ENCODE data around the gene ACTR1A. TPM values are rescaled to one million over a fixed set of nuclear protein-coding genes. Genes with fewer than 3 reads are reported as not detected.
A peak's percentile ranks its signal among the peaks of the same experiment; 100 is the strongest.

ACTR1A gene
- total and polyA plus RNA-seq, 2 donors, result 60.2 to 63.7 TPM

DNA sequence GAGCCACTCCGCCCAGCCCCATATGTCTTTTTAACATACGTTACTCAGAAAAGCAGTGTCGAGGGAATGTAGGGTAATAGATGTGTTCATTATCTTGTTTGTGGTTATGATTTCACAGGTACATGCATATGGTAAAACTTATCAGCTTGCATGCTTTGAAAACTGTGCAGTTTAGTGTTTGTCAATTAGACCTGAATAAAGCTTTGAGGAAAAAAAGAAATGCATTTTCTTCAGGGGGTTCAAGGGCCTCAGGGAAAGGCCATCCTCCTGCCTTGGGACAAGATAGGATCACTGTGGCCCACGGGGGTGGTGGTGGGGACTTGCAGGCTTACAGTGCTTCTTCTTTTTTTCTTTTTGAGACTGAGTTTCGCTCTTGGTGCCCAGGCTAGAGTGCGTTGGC, 35.2 kb downstream of the ACTR1A start:
- H3K4me1 ChIP-seq (ENCODE audit: control insufficient read depth in 2 of 2, insufficient read depth in 2 of 2, low read length in 2 of 2), result peaks cover 0 to 6% of the 10 kb centered on the region in 2 donors
- no peak overlapping the region for H3K4me3 ChIP-seq (ENCODE audit: low read length in 2 of 2)
- no peaks in the 10 kb centered on the region for H3K9me3 ChIP-seq (ENCODE audit: control insufficient read depth in 2 of 2, insufficient read depth in 1 of 2, low read length in 1 of 2)
- no peak overlapping the region for H3K27ac ChIP-seq (ENCODE audit: low read depth in 1 of 2, low read length in 1 of 2)
- WGBS, result 89% methylated on average over 6 of the region's 6 CpGs
- DNase-seq (ENCODE audit: low read depth in 6 of 9, low spot score in 9 of 9), result no peak
- H3K36me3 ChIP-seq (ENCODE audit: control insufficient read depth in 2 of 2, insufficient read depth in 2 of 2, low read length in 1 of 2), result no peaks in the 10 kb centered on the region
- H3K27me3 ChIP-seq (ENCODE audit: control insufficient read depth in 2 of 2, insufficient read depth in 1 of 2, low read length in 1 of 2), result peaks cover 0 to 19% of the 10 kb centered on the region in 2 donors

DNA sequence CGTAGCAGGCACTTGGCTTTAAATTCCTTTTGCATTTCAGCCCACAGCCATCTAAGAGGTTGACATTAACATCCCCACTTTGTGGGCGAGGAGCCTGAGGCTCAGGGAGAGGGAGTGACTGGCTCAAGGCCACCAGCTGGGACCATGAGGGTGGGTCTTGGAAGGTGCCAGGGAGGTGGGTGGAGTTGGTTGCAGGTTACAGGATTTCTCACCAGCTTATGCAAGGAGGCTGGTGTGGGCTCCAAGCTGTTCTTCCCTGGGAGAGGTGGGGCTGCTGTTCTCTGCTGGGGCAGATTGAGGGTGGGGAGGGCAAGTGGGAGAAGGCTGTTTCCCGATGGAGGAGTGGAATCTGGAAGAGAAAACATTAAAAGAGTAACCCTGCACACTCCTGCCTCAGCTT, 37.0 kb downstream of the ACTR1A start:
- Histone ChIP-seq H3K9me3 (ENCODE audit: control insufficient read depth in 2 of 2, insufficient read depth in 1 of 2, low read length in 1 of 2) (no peaks in the 10 kb centered on the region), H3K36me3 (ENCODE audit: control insufficient read depth in 2 of 2, insufficient read depth in 2 of 2, low read length in 1 of 2) (no peaks in the 10 kb centered on the region), H3K4me1 (ENCODE audit: control insufficient read depth in 2 of 2, insufficient read depth in 2 of 2, low read length in 2 of 2) (peaks cover 13 to 22% of the 10 kb centered on the region in 2 donors), H3K4me3 (ENCODE audit: low read length in 2 of 2) (no peak overlapping the region), H3K27me3 (ENCODE audit: control insufficient read depth in 2 of 2, insufficient read depth in 1 of 2, low read length in 1 of 2) (peaks cover 0 to 30% of the 10 kb centered on the region in 2 donors), H3K27ac (ENCODE audit: low read depth in 1 of 2, low read length in 1 of 2) (no peak overlapping the region)
- DNase-seq (ENCODE audit: low read depth in 6 of 9, low spot score in 9 of 9), result no peak
- WGBS, result 95% methylated on average over 3 of the region's 3 CpGs

GRCh38 chr10:102463983-102464382, 38.5 kb downstream of the ACTR1A start:
- Histone ChIP-seq H3K4me1 (ENCODE audit: control insufficient read depth in 2 of 2, insufficient read depth in 2 of 2, low read length in 2 of 2) (peaks cover 13 to 22% of the 10 kb centered on the region in 2 donors), H3K36me3 (ENCODE audit: control insufficient read depth in 2 of 2, insufficient read depth in 2 of 2, low read length in 1 of 2) (no peaks in the 10 kb centered on the region), H3K27ac (ENCODE audit: low read depth in 1 of 2, low read length in 1 of 2) (no peak overlapping the region), H3K4me3 (ENCODE audit: low read length in 2 of 2) (no peak overlapping the region), H3K27me3 (ENCODE audit: control insufficient read depth in 2 of 2, insufficient read depth in 1 of 2, low read length in 1 of 2) (peaks cover 0 to 30% of the 10 kb centered on the region in 2 donors), H3K9me3 (ENCODE audit: control insufficient read depth in 2 of 2, insufficient read depth in 1 of 2, low read length in 1 of 2) (no peaks in the 10 kb centered on the region)
- no peak for DNase-seq (ENCODE audit: low read depth in 6 of 9, low spot score in 9 of 9)
- WGBS, result 95% methylated on average over 10 of the region's 10 CpGs

DNA sequence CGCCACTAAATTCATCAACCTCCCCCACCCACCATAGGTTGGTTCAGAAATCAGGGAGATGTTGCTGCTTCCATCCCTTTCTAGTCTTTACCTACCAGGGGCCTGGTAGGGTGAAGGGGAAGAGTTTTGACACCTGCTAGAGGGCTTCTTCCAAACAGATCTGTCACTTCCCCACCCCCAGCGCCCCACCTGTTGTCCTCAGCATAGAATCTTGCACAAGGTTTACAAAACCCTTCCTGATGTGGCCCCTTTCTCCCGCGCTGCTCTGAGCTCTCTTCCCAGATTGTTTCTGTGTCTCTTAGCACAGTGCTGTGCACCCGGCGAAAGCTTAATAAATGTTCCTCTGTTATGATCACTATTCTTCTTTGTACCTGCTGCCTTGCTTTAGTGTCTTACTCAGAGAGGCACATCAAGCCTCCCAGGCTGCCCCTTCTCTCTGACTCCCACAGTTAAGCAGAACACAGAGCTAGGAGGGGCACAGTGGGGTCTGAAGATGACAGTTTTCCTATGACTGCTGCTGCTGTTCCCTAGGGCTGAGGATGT, 39.9 kb downstream of the ACTR1A start:
- H3K27me3 ChIP-seq (ENCODE audit: control insufficient read depth in 2 of 2, insufficient read depth in 1 of 2, low read length in 1 of 2), result peaks cover 0 to 30% of the 10 kb centered on the region in 2 donors
- H3K4me3 ChIP-seq (ENCODE audit: low read length in 2 of 2), result no peak overlapping the region
- no peaks in the 10 kb centered on the region for H3K9me3 ChIP-seq (ENCODE audit: control insufficient read depth in 2 of 2, insufficient read depth in 1 of 2, low read length in 1 of 2)
- DNase-seq (ENCODE audit: low read depth in 6 of 9, low spot score in 9 of 9), result no peak
- H3K27ac ChIP-seq (ENCODE audit: low read depth in 1 of 2, low read length in 1 of 2), result no peak overlapping the region
- H3K4me1 ChIP-seq (ENCODE audit: control insufficient read depth in 2 of 2, insufficient read depth in 2 of 2, low read length in 2 of 2), result peaks cover 13 to 22% of the 10 kb centered on the region in 2 donors
- no peaks in the 10 kb centered on the region for H3K36me3 ChIP-seq (ENCODE audit: control insufficient read depth in 2 of 2, insufficient read depth in 2 of 2, low read length in 1 of 2)
- 87% methylated on average over 6 of the region's 6 CpGs for WGBS

DNA sequence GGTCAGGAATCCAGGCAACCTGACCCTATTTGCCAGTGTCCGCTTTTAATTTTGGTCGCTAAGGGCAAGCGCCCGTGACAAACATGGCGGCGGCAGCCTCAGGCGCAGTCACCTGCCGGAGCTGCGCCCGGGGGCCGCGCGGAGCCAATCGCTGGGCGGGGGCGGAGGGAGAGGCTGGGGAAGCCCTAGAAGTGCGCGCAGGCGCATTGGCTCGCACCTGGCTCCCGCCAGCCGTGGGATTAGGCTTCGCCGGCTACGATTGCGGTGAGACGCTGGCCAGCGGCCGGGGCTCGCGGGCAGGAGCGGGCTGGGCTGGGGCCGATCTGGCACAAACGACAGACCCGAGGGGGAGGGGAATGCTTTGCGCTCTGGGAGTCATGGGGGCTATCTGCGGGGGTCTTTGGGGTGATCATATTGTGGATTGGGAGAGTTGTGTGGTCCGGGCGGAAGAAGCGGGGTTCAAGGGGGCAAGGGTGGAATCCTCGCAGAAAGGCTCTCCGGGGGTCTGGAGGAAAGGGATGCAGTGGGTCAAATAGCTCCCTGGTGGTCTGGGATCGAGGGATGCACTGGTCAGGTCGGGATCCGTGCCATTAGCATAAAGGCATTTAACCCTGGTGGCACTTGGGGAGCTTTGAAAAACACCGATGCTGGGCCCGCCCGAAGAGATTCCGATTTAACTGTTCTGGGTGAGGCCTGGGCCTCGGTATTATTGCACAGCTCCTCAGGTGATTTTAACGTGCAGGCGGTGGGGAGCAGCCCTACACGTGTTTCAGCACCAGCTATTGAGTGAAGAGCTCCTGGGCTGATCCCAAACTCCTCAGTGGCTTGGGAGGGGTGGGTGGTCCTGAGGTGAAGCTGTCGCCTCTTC, 41.1 kb downstream of the ACTR1A start:
- peak; percentile 59 to 93 (median 87) for DNase-seq (ENCODE audit: low read depth in 6 of 9, low spot score in 9 of 9)
- Histone ChIP-seq H3K27ac (ENCODE audit: low read depth in 1 of 2, low read length in 1 of 2) (no peak overlapping the region), H3K27me3 (ENCODE audit: control insufficient read depth in 2 of 2, insufficient read depth in 1 of 2, low read length in 1 of 2) (peaks cover 0 to 30% of the 10 kb centered on the region in 2 donors), H3K9me3 (ENCODE audit: control insufficient read depth in 2 of 2, insufficient read depth in 1 of 2, low read length in 1 of 2) (no peaks in the 10 kb centered on the region), H3K4me3 (ENCODE audit: low read length in 2 of 2) (peak overlapping the region; percentile 43 to 50), H3K36me3 (ENCODE audit: control insufficient read depth in 2 of 2, insufficient read depth in 2 of 2, low read length in 1 of 2) (no peaks in the 10 kb centered on the region), H3K4me1 (ENCODE audit: control insufficient read depth in 2 of 2, insufficient read depth in 2 of 2, low read length in 2 of 2) (peaks cover 13 to 22% of the 10 kb centered on the region in 2 donors)
- 3% methylated on average over 54 of the region's 54 CpGs for WGBS

GRCh38 chr10:102460836-102461186, 41.7 kb downstream of the ACTR1A start:
- Histone ChIP-seq H3K27ac (ENCODE audit: low read depth in 1 of 2, low read length in 1 of 2) (no peak overlapping the region), H3K36me3 (ENCODE audit: control insufficient read depth in 2 of 2, insufficient read depth in 2 of 2, low read length in 1 of 2) (peaks cover 0 to 5% of the 10 kb centered on the region in 2 donors), H3K9me3 (ENCODE audit: control insufficient read depth in 2 of 2, insufficient read depth in 1 of 2, low read length in 1 of 2) (no peaks in the 10 kb centered on the region), H3K4me3 (ENCODE audit: low read length in 2 of 2) (peak overlapping the region; percentile 43 to 50), H3K27me3 (ENCODE audit: control insufficient read depth in 2 of 2, insufficient read depth in 1 of 2, low read length in 1 of 2) (peaks cover 0 to 30% of the 10 kb centered on the region in 2 donors), H3K4me1 (ENCODE audit: control insufficient read depth in 2 of 2, insufficient read depth in 2 of 2, low read length in 2 of 2) (peaks cover 13 to 22% of the 10 kb centered on the region in 2 donors)
- WGBS, result 27% methylated on average over 8 of the region's 8 CpGs
- DNase-seq (ENCODE audit: low read depth in 6 of 9, low spot score in 9 of 9), result no peak

- Histone ChIP-seq H3K36me3 (ENCODE audit: control insufficient read depth in 2 of 2, insufficient read depth in 2 of 2, low read length in 1 of 2) (peaks cover 0 to 6% of the 10 kb centered on the region in 2 donors), H3K27ac (ENCODE audit: low read depth in 1 of 2, low read length in 1 of 2) (no peak overlapping the region), H3K9me3 (ENCODE audit: control insufficient read depth in 2 of 2, insufficient read depth in 1 of 2, low read length in 1 of 2) (no peaks in the 10 kb centered on the region), H3K4me1 (ENCODE audit: control insufficient read depth in 2 of 2, insufficient read depth in 2 of 2, low read length in 2 of 2) (peaks cover 13 to 22% of the 10 kb centered on the region in 2 donors), H3K4me3 (ENCODE audit: low read length in 2 of 2) (no peak overlapping the region), H3K27me3 (ENCODE audit: control insufficient read depth in 2 of 2, insufficient read depth in 1 of 2, low read length in 1 of 2) (peaks cover 0 to 25% of the 10 kb centered on the region in 2 donors)
- WGBS, result 95% methylated on average over 4 of the region's 4 CpGs
- DNase-seq (ENCODE audit: low read depth in 6 of 9, low spot score in 9 of 9), result no peak
Measured at GRCh38 chr10:102458656-102459055, 43.9 kb downstream of the ACTR1A start.

- DNase-seq (ENCODE audit: low read depth in 6 of 9, low spot score in 9 of 9), result no peak
- peaks cover 0 to 7% of the 10 kb centered on the region in 2 donors for H3K36me3 ChIP-seq (ENCODE audit: control insufficient read depth in 2 of 2, insufficient read depth in 2 of 2, low read length in 1 of 2)
- H3K27ac ChIP-seq (ENCODE audit: low read depth in 1 of 2, low read length in 1 of 2), result no peak overlapping the region
- H3K9me3 ChIP-seq (ENCODE audit: control insufficient read depth in 2 of 2, insufficient read depth in 1 of 2, low read length in 1 of 2), result no peaks in the 10 kb centered on the region
- H3K27me3 ChIP-seq (ENCODE audit: control insufficient read depth in 2 of 2, insufficient read depth in 1 of 2, low read length in 1 of 2), result peaks cover 0 to 15% of the 10 kb centered on the region in 2 donors
- H3K4me1 ChIP-seq (ENCODE audit: control insufficient read depth in 2 of 2, insufficient read depth in 2 of 2, low read length in 2 of 2), result peaks cover 13 to 19% of the 10 kb centered on the region in 2 donors
- WGBS, result 91% methylated on average over 9 of the region's 9 CpGs
- no peak overlapping the region for H3K4me3 ChIP-seq (ENCODE audit: low read length in 2 of 2)
Measured at GRCh38 chr10:102457591-102458150, 44.8 kb downstream of the ACTR1A start.

GRCh38 chr10:102455893-102456471, 46.5 kb downstream of the ACTR1A start:
- no peak for DNase-seq (ENCODE audit: low read depth in 6 of 9, low spot score in 9 of 9)
- Histone ChIP-seq H3K27me3 (ENCODE audit: control insufficient read depth in 2 of 2, insufficient read depth in 1 of 2, low read length in 1 of 2) (no peaks in the 10 kb centered on the region), H3K4me1 (ENCODE audit: control insufficient read depth in 2 of 2, insufficient read depth in 2 of 2, low read length in 2 of 2) (peaks cover 6 to 14% of the 10 kb centered on the region in 2 donors), H3K36me3 (ENCODE audit: control insufficient read depth in 2 of 2, insufficient read depth in 2 of 2, low read length in 1 of 2) (peaks cover 0 to 15% of the 10 kb centered on the region in 2 donors), H3K9me3 (ENCODE audit: control insufficient read depth in 2 of 2, insufficient read depth in 1 of 2, low read length in 1 of 2) (no peaks in the 10 kb centered on the region), H3K27ac (ENCODE audit: low read depth in 1 of 2, low read length in 1 of 2) (no peak overlapping the region), H3K4me3 (ENCODE audit: low read length in 2 of 2) (no peak overlapping the region)
- 96% methylated on average over 7 of the region's 7 CpGs for WGBS

Measured in thymus (tissue), 11 donors.